Activated T-helper 1 cell treated with Interleukin-2 at 50 U/mL for 16 hours (primary cell): ENCODE data around the gene ACAD8.
"Not testable (repeated sequence)": the region's sequence is repeated elsewhere in the genome, so short reads cannot be mapped to it uniquely, and the experiment has no call there.

Source experiments
- DNase-seq: peaks from one replicate; pipeline ENCODE4 v3.0.0-alpha.2; 2020; ENCODE audit warnings: low read depth

The ACAD8 gene

GRCh38 chr11:134267461-134267860 lies 14.1 kb downstream of the ACAD8 start:
- DNase-seq: no peak

- DNase-seq: no peak
Measured at GRCh38 chr11:134267966-134268365, 14.6 kb downstream of the ACAD8 start.

- DNase-seq: no peak
Measured at GRCh38 chr11:134270250-134270714, 16.9 kb downstream of the ACAD8 start.

GRCh38 chr11:134271978-134272377 lies 18.6 kb downstream of the ACAD8 start:
- DNase-seq: no peak

- DNase-seq: no peak
Measured at GRCh38 chr11:134272381-134273316, 19.3 kb downstream of the ACAD8 start.

GRCh38 chr11:134273317-134273712 lies 19.9 kb downstream of the ACAD8 start:
- no peak for DNase-seq

GRCh38 chr11:134275188-134275533 lies 21.8 kb downstream of the ACAD8 start:
- DNase-seq: no peak

- peak; percentile 59 for DNase-seq
Measured at GRCh38 chr11:134275534-134276395, 22.4 kb downstream of the ACAD8 start, which contains the start of gene GLB1L3. TSS of gene GLB1L3 (plus strand) at chr11:134276379. CDS start at chr11:134276741, 362 bp downstream.

GRCh38 chr11:134276396-134277182 lies 23.2 kb downstream of the ACAD8 start:
- DNase-seq: no peak

GRCh38 chr11:134277183-134278001 lies 24.0 kb downstream of the ACAD8 start:
- DNase-seq: no peak

- no peak for DNase-seq
Measured at GRCh38 chr11:134278356-134278755, 25.0 kb downstream of the ACAD8 start.

- DNase-seq: not testable (repeated sequence)
Measured at GRCh38 chr11:134281635-134282034, 28.3 kb downstream of the ACAD8 start.

GRCh38 chr11:134282121-134283045 lies 29.0 kb downstream of the ACAD8 start:
- no peak for DNase-seq

- no peak for DNase-seq
Measured at GRCh38 chr11:134283461-134284230, 30.3 kb downstream of the ACAD8 start.

GRCh38 chr11:134284349-134284748 lies 31.0 kb downstream of the ACAD8 start:
- not testable (repeated sequence) for DNase-seq

GRCh38 chr11:134287561-134287960 lies 34.2 kb downstream of the ACAD8 start:
- DNase-seq: no peak

- DNase-seq: no peak
Measured at GRCh38 chr11:134288486-134288885, 35.1 kb downstream of the ACAD8 start.

GRCh38 chr11:134289167-134289566 lies 35.8 kb downstream of the ACAD8 start:
- DNase-seq: no peak

- no peak for DNase-seq
Measured at GRCh38 chr11:134289789-134290188, 36.4 kb downstream of the ACAD8 start.
